ENCODE results near the gene HDAC7.

DNA sequence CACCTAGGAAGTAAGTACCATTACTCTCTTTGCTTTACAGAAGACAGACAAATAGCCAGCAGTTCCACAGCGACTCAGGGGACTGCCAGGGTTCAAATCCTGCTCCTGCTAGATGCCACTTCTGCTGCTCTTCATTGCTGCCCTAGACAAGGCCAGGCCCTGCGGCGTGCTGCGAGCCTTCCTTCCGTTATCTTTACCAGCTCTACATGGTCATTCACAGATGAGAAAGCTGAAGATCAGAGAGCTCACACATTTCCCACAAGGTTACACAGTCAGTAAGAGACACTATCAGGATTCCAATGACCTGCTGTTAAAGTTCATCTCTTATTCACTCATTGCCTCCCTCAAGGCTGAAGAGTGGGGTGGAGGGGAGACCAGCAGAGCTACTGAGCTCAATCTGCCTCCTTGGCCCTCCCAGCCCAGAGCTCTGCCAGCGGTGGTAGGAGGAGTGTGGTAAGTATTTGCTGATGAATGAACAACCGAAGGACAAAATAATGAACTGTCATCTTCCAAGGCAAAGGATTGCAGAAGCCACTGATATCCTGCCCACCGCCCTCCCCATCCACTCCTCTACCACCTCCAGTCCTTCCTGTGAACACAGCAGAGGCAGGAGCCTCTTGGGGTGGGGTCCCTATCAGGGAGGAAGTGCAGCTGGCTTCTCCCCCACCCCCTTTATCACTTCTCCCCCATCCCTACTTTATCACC lies 14.6 kb upstream of the HDAC7 start:
- TF ChIP-seq EZH2 (IDR thresholded peaks at IDR 0.05; ENCODE audit: low read depth, unreplicated experiment) = no peak
- TF ChIP-seq CTCF (conservative IDR thresholded peaks at IDR 0.05; ENCODE audit: low read depth in 2 of 2) = no peak
- no peak for TF ChIP-seq EZH2phosphoT487 (IDR thresholded peaks at IDR 0.05; ENCODE audit: unreplicated experiment)
- no peak for TF ChIP-seq POLR2AphosphoS5 (IDR thresholded peaks at IDR 0.05; ENCODE audit: low read depth)
- TF ChIP-seq, protein P1, sequence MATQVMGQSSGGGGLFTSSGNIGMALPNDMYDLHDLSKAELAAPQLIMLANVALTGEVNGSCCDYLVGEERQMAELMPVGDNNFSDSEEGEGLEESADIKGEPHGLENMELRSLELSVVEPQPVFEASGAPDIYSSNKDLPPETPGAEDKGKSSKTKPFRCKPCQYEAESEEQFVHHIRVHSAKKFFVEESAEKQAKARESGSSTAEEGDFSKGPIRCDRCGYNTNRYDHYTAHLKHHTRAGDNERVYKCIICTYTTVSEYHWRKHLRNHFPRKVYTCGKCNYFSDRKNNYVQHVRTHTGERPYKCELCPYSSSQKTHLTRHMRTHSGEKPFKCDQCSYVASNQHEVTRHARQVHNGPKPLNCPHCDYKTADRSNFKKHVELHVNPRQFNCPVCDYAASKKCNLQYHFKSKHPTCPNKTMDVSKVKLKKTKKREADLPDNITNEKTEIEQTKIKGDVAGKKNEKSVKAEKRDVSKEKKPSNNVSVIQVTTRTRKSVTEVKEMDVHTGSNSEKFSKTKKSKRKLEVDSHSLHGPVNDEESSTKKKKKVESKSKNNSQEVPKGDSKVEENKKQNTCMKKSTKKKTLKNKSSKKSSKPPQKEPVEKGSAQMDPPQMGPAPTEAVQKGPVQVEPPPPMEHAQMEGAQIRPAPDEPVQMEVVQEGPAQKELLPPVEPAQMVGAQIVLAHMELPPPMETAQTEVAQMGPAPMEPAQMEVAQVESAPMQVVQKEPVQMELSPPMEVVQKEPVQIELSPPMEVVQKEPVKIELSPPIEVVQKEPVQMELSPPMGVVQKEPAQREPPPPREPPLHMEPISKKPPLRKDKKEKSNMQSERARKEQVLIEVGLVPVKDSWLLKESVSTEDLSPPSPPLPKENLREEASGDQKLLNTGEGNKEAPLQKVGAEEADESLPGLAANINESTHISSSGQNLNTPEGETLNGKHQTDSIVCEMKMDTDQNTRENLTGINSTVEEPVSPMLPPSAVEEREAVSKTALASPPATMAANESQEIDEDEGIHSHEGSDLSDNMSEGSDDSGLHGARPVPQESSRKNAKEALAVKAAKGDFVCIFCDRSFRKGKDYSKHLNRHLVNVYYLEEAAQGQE (IDR thresholded peaks at IDR 0.05; ENCODE audit: unreplicated experiment) = no peak
- TF ChIP-seq ZNF114 (CRISPR knock-in tag; IDR thresholded peaks at IDR 0.05) = no peak
- no peak for TF ChIP-seq ZNF331 (CRISPR knock-in tag; IDR thresholded peaks at IDR 0.05; ENCODE audit: low read depth)

Measured in GM23338 (cell line).